ENCODE results near the gene SUPT20HL1.
"Not testable (repeated sequence)": the region's sequence is repeated elsewhere in the genome, so short reads cannot be mapped to it uniquely, and the experiment has no call there.

Gene SUPT20HL1

GRCh38 chrX:24364326-24364725, 3.9 kb downstream of the SUPT20HL1 start:
- DNase-seq: no peak

DNA sequence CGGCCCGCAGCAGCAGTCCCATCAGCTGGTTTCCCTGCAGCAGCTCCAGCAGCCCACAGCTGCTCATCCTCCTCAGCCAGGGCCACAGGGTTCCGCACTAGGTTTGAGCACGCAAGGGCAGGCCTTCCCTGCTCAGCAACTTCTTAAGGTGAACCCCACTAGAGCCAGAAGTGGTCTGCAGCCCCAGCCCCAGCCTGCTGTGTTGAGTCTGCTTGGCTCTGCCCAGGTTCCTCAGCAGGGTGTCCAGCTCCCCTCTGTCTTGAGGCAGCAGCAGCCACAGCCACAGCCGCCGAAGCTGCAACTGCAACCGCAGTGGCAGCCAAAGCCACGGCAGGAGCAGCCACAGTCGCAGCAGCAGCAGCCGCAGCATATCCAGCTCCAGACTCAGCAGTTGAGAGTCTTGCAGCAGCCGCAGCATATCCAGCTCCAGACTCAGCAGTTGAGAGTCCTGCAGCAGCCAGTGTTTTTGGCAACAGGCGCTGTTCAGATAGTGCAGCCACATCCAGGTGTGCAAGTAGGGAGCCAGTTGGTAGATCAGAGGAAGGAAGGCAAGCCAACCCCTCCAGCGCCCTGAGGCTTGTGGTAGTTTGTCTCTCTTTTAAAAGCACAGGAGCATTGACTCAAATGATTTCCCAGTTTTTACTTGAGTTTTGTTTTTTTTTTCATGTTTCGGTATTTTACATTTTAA, 4.6 kb downstream of the SUPT20HL1 start:
- DNase-seq: no peak

DNA sequence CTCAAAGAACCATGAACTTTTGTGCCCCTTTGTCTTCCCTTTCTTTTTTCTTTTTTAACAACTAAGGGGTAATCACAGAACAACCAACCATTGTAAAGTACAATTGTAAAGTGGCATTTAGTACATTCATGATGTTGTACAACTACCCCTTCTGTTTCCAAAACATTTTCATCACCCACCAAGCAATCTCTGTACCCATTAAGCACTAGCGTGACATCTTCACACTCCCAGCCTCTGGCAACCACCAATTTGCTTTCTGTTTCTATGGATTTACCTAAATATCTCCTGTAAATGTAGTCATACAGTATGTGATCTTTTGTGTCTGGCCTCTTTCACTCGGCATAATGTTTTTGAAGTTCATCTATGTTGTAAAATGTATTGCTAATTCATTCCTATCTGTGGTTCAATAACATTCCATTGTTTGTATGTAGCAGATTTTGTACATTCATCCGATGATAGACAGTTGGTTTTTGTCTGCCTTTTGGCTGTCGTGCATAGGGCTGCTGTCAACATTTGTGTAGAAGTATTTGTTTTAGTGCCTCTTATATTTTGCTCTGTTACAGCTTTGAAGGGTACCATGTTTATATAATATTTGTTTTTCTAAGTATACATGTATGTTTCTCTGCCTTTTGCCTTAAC, 6.4 kb downstream of the SUPT20HL1 start:
- not testable (repeated sequence) for DNase-seq

DNA sequence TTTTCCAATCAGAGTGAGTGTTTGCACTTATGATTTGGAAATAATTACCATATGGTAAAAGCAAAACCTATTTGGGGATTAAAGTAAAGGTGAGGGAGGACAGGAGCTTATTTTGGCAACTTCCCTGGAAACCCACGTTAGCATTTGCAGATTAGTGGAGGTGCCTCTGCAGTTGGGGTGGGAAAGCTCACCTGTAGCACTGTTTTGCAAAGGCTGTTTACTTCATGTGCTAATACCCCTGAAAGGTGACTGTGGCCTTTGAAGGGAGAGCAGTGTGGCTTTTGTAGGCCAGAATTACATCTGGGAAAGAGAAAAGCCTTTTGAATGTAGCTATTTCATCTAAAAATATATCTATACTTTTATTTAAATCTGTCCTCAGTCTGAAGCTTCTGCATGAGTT, 9.4 kb downstream of the SUPT20HL1 start:
- no peak for DNase-seq

- DNase-seq: peak; percentile 30
Observed at GRCh38 chrX:24371391-24371972, 11.0 kb downstream of the SUPT20HL1 start.

DNA sequence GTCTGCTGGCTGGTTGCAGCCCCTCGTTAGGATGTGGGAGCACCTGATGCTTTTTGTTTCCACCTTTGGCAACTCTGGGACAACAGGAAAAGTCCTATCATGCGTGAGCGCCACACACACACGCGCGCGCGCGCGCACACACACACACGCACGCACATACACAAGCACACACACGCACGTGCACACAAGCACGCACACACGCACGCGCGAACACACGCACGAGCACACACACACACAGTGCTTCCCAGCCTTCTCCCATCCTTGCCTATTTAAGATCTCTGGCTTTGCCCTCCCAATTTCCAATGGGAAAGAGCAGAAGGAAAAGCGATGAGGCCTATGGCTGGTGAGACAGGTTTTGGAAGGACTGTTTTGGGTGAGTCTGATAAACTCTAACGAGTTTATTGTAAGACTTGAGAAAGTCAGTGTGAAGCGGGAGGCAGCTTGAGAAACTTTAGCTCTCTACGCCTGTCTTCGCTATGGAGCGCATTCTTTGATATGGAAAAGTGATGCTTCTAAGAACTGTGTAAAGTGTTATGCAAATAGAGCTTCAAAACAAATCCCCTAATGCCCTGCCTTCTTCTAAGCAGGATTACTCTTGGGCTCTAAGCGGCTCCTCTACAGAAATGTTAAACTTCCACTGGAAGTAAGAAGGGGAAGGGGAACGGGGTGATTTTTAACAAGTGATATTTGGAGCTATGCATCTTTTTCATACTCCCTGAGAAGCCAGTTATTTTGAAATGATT, 11.8 kb downstream of the SUPT20HL1 start:
- DNase-seq: no peak

GRCh38 chrX:24375600-24376131, 15.2 kb downstream of the SUPT20HL1 start:
- no peak for DNase-seq

GRCh38 chrX:24376403-24376802, 16.0 kb downstream of the SUPT20HL1 start:
- DNase-seq: no peak

DNA sequence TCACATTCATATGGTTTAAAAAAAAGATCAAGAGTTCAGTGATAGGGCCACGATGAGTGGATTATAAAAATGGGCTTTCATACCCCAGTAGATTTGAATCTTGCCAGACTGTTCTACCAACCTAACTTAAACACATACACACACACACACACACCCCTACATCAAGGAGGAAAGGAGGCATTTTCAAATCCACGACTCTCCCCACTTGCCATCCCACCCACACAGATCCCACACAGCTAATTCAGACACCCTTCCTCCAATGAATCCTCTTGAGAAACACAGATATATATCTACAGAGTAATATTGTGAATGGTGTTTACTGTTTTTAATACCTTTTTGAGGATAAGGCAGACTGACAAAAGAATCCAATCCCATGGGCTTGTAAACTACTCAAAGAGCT, 16.8 kb downstream of the SUPT20HL1 start:
- no peak for DNase-seq

GRCh38 chrX:24377911-24378468, 17.6 kb downstream of the SUPT20HL1 start:
- no peak for DNase-seq

GRCh38 chrX:24378706-24379105, 18.3 kb downstream of the SUPT20HL1 start:
- DNase-seq: no peak

DNA sequence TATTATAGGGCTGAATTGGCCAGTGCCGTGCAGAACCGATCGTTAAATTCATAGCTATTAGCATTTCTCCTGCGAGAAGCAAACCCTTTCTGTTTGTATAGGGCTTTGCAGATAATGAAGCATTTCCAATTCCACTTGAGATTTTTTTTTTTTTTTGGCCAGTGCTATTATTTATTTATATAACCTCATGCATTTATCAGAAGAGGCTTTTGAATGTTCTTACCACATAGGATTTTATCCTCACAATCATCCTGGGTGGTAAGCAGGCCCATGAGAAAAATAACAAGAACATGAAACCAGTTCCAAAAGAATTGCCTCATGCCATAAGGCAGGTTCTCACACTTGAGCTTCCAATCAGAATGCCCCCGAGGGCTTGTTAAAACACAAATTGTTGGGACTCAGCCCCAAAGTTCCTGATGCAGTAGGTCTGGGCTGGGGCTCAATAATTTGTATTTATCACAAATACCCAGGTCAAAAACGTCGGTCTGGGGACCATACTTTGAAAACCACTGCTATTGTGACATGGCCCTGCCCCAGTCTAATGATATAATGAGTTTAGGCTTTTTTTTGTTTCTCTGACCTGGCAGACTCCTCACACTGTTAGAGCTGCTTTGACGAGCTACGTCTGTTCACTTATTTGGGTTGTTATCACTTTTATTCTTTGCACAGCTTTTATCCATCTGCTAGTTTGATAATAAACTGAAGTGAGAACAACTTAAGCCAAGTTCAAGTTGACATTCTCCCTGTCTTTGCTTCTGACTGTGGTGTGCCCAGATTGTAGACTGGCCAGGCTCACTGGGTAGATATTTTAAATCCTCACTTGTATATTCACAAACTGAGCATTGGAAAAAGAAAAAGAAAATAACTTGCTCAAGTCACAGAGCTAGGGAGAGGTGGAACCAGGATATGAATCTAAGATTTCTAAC, 20.1 kb downstream of the SUPT20HL1 start:
- no peak for DNase-seq

- not testable (repeated sequence) for DNase-seq
Observed at GRCh38 chrX:24382315-24382714, 21.9 kb downstream of the SUPT20HL1 start.

GRCh38 chrX:24387724-24388123, 27.3 kb downstream of the SUPT20HL1 start:
- no peak for DNase-seq

DNA sequence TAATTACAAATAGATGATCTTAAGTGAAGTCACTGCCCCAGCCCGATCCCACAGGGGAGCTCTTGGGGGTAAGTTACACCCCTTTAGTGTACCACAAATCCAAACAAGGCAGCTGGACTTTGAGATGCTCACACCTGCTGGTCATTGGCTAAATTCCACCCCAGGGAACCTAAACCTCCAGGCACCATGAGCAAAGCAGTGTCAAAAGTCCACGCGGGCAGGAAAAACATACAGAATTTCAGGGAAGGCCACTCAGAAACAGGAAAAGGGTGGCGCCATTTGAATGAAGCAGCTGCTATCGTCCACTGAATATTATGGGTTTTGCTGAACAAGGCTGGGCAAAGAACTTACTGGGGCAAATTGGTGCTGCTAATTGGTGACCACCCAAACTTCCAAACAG, 30.9 kb downstream of the SUPT20HL1 start:
- DNase-seq: no peak

- no peak for DNase-seq
Observed at GRCh38 chrX:24391843-24392242, 31.4 kb downstream of the SUPT20HL1 start.

DNA sequence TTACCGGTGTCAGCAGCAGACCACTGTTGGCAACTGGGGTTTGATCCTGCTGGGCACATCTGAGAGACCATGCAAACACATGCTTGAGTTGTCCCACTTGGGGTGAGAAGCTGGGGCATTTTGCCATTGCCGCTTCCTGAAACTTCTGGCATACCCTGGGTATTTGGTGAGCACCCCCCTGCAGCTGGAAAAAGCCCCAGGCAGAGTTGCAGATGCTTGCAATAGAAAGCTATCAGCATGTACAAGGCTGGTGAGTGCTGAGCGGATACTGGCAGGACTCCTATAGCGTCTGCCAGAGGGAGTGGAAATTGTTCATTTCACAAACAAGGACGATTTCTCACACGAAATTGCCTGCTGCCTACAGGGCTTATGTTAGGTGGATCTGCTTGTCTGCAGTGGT, 32.3 kb downstream of the SUPT20HL1 start:
- DNase-seq: no peak

DNA sequence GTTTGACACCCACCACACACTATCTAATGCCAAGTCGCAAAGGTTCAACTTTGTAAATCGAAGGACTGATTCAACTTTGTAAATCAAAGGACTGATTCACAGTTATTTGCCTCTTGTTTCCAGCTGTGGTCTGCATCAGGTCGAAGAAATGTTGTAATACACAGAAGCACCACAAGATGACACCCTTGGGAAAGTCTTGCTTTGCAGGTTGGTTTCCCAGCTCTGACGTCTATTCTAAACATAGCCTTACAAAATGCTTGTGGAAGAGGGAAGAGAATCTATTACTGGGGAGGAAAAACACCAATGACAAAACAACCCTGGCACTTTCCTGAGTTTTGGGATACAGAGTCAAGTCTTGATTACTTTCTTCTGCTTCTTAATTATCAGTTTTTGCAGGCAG, 35.3 kb downstream of the SUPT20HL1 start:
- DNase-seq: peak; percentile 51

DNA sequence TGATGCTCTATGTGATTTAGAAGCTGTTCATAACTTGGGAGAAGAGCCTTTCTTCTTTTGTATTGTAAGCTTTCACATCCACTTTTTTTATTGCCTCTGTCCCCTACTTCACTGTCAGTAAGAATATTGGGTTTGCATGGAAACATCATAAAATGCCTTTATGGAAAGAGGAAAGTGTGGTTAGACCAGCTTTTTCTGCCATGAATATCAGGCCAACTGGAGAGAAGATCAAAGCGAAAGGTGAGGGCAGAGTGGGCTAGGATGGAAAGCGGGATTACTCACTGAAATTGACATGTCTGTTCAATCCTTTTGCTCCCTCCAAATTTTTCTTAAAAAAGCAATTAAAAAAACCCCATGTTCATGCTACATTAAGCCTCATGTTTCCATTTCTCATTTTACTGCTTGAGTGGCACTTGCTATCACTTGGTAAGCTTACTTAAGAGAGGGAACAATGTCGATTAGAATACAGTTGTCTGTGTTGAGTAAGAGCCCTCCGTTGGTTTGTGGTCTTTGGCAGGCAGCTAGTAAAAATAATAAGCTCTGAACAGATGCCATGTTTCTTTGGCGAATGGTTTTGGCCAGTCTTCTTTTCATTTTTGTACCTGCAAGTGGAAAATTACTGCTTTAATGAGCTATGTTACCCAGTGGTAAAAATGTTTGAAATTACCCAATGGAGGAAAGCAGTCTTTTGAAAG, 35.9 kb downstream of the SUPT20HL1 start:
- DNase-seq: no peak

- DNase-seq: no peak
Observed at GRCh38 chrX:24396931-24397279, 36.5 kb downstream of the SUPT20HL1 start.

DNA sequence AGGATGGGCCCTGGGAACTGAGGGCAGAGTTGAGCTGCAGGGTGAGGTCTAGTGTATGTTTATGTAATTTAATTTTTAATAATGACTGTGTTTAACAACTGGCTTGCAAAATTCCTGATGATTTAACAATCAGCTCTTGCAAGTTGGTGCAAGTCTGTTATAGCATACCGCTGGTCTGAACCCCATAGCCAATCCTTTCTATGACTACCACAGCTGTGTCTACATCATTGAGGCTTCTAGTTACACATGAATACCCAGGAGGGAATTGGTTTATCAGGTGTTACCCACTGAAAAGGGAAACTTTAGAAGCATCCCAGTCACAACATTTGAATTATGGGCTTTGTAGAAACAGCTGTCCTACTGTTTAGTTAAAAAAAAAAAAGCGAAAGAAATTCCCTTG, 38.3 kb downstream of the SUPT20HL1 start:
- no peak for DNase-seq
